Smooth muscle cell of the brain vasculature (primary cell): ENCODE measurements around the gene FIBP.

Experiments used
- DNase-seq: peaks from one replicate; pipeline ENCODE4 v3.0.0-alpha.2; 2012; ENCODE audit warnings: low read depth, low spot score

Gene FIBP

GRCh38 chr11:65844231-65844872 lies 43.9 kb downstream of the FIBP start:
- DNase-seq: no peak

- DNase-seq: no peak
These were observed 44.5 kb downstream of the FIBP start for GRCh38 chr11:65843811-65844210.

- DNase-seq: no peak
These were observed 46.1 kb downstream of the FIBP start for GRCh38 chr11:65842144-65842543.

GRCh38 chr11:65834202-65834601 lies 54.1 kb downstream of the FIBP start:
- DNase-seq: no peak
